Measurements from ENCODE around the gene F12.

The F12 gene

DNA sequence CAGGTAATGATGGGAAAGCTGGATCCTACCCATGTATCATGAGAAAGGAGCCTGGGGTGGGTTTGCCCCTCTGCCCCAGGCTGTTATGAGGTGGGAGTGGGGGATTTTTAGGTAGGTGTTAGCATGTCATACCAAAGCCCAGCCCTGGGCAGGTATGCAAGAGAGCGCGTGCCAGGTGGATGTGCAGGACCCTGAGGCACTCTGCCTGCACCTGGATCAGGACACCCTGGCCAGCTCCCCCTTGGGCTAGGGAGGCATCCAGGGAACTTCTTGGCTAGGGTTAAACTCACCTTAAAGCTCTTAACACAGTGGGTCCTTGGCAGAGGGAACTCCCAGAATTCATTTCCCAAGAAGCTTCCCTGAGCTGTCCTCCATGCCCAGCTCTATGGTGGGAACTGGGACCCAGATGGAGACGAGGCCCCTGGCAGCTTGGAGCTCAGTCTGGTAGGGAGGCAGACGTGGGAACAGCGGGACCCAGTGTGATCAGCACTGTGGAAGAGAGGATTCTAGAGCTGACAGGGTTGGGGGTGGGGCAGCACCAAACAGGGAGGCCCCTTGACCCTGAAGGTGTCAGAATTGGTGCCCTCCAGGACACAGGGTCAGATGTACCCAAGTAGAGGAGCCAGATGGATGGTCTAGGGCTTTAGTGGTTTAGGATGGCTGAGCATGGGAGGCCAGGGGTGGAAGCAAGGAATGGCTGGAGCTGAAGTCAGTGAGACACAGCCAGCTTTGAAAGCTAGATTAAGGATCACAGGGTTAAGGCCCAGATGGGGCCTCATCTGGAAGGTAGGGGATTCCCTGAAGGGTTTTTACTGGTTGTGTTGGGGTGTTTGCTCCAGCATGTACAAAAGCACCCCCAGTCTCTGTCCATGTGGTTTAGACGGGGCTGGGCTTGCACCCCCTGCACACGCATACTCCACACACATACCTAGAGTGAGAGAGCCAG lies 35.0 kb upstream of the F12 start:
- Histone ChIP-seq H3K9me3 (replicated peaks; ENCODE audit: low read length) (no peaks in the 10 kb centered on the region), H3K4me3 (ENCODE audit: low read length) (no peak overlapping the region), H3K4me2 (ENCODE audit: low read length) (no peak overlapping the region), H3K4me1 (ENCODE audit: control insufficient read depth, insufficient read depth, low read length) (peaks cover 21% of the 10 kb centered on the region), H3K36me3 (ENCODE audit: insufficient read depth, low read length) (peaks cover 6% of the 10 kb centered on the region), H3K27me3 (ENCODE audit: control insufficient read depth, insufficient read depth, low read length) (no peaks in the 10 kb centered on the region), H3K9ac (ENCODE audit: low read depth, low read length) (no peak overlapping the region)

DNA sequence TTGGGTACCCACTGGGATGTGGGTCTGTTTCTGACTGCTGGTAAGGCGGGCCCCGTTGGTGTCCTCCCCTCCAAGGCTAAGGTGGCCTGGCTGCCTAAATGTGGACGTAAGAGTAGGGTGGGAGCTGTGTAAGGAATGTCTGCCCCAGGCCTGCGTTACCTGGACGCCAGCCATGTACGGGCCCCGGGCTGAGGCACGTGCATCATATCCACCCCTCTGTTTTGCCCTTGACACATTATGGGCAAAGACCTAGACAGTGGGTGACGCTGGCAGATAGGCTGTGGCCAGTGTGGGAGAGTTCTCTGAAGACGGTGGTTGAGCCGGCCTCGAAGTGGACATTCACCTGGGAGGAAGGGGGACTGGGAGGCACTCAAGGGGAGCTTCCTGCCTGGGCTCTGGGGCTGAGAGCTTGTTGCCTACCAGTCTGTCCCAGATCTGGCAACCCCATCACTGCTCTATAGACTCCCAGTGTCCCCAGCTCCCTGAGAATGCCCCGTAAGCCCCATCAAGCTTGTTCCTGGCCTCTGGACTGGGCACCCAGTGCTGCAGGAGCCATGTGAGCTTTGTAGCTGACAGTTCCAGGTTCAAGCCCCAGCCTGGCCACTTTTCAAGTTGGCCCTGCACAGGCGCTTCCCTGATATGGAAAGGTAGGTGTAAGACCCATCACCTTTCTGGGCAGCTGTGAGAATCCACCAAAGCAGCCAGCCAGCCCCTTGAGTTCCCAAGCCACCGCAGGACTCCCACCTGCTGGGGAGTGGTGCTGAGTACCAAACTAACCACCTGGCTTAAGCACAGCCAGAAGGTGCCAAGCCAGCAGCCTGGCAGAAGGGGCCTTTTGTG lies 34.0 kb upstream of the F12 start:
- Histone ChIP-seq H3K4me1 (ENCODE audit: control insufficient read depth, insufficient read depth, low read length) (peaks cover 16% of the 10 kb centered on the region), H3K4me3 (ENCODE audit: low read length) (no peak overlapping the region), H3K4me2 (ENCODE audit: low read length) (no peak overlapping the region), H3K36me3 (ENCODE audit: insufficient read depth, low read length) (peaks cover 12% of the 10 kb centered on the region), H3K27me3 (ENCODE audit: control insufficient read depth, insufficient read depth, low read length) (no peaks in the 10 kb centered on the region), H3K9ac (ENCODE audit: low read depth, low read length) (no peak overlapping the region), H3K9me3 (replicated peaks; ENCODE audit: low read length) (no peaks in the 10 kb centered on the region)

DNA sequence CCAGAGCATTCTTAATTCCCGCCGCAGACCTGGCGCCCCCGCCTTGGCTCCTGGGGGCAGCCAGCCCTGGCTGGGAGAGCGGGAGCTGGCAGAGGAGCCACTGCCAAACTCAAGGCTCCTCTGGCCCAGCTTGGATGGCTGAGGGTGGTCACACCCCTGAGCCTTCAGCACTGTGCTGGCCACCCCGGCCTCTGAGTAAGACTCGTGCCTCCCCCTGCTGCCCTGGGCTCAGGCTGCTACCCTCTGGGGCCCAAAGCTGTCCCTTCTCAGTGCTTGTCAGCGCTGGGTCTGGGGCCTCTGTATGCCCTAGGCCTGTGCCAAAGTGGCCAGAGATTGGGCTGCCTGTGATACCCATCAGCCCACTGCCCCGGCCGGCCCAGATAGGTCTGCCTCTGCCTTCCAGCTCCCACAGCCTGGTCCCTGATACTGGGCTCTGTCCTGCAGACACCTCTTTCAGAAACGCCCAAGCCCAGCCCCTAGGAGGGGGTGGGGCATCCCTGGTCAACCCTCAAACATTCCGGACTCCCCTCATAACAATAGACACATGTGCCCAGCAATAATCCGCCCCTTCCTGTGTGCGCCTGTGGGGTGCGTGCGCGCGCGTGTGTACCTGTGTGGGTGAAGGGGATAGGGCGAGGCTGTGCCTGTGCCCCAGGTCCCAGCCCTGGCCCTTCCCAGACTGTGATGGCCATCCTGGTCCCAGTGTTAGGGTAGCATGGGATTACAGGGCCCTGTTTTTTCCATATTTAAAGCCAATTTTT lies 32.9 kb upstream of the F12 start:
- Histone ChIP-seq H3K27me3 (ENCODE audit: control insufficient read depth, insufficient read depth, low read length) (no peaks in the 10 kb centered on the region), H3K4me1 (ENCODE audit: control insufficient read depth, insufficient read depth, low read length) (peaks cover 6% of the 10 kb centered on the region), H3K4me2 (ENCODE audit: low read length) (no peak overlapping the region), H3K9ac (ENCODE audit: low read depth, low read length) (no peak overlapping the region), H3K36me3 (ENCODE audit: insufficient read depth, low read length) (peaks cover 20% of the 10 kb centered on the region), H3K9me3 (replicated peaks; ENCODE audit: low read length) (no peaks in the 10 kb centered on the region), H3K4me3 (ENCODE audit: low read length) (no peak overlapping the region)

DNA sequence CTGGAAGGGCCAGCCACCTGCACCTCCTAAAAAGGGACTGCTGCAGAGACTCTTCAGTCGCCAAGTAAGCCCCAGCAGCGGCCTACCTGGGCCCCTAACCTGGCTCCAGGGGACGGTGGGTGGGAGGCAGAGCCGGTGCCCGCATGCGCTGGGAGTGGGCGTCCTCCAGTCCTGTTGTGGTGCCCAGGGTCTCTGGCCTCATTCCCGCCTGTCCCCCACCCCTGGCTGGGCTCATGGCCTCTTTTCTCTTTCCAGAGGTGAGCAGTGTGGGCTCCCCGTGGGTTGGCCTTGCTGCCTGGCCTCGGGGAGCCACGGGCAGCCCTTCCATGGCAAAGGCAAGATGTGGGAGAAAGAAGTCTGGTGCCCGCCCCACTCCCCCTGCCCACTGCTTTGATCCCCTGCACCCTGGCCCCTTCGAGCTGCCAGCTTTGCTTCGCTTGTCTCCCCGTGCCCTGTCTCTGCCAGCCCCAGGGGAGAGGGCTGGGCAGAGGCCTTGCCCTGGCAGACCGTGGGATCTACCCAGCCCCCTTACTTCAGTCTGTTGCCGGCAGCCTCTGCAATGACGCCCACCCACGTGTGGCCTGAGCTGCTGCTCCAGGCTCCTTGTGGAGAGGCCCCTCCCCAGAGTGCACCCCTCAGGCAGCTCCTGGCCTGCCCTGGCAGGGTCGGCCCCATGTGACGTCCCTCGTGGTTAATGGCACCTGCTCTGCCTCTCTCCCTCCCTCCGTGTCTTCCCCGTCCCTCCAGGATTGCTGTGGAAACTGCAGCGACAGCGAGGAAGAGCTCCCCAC lies 31.8 kb upstream of the F12 start:
- Histone ChIP-seq H3K36me3 (ENCODE audit: insufficient read depth, low read length) (peaks cover 26% of the 10 kb centered on the region), H3K4me3 (ENCODE audit: low read length) (no peak overlapping the region), H3K4me1 (ENCODE audit: control insufficient read depth, insufficient read depth, low read length) (peaks cover 4% of the 10 kb centered on the region), H3K9me3 (replicated peaks; ENCODE audit: low read length) (no peaks in the 10 kb centered on the region), H3K27me3 (ENCODE audit: control insufficient read depth, insufficient read depth, low read length) (no peaks in the 10 kb centered on the region), H3K9ac (ENCODE audit: low read depth, low read length) (no peak overlapping the region), H3K4me2 (ENCODE audit: low read length) (no peak overlapping the region)

DNA sequence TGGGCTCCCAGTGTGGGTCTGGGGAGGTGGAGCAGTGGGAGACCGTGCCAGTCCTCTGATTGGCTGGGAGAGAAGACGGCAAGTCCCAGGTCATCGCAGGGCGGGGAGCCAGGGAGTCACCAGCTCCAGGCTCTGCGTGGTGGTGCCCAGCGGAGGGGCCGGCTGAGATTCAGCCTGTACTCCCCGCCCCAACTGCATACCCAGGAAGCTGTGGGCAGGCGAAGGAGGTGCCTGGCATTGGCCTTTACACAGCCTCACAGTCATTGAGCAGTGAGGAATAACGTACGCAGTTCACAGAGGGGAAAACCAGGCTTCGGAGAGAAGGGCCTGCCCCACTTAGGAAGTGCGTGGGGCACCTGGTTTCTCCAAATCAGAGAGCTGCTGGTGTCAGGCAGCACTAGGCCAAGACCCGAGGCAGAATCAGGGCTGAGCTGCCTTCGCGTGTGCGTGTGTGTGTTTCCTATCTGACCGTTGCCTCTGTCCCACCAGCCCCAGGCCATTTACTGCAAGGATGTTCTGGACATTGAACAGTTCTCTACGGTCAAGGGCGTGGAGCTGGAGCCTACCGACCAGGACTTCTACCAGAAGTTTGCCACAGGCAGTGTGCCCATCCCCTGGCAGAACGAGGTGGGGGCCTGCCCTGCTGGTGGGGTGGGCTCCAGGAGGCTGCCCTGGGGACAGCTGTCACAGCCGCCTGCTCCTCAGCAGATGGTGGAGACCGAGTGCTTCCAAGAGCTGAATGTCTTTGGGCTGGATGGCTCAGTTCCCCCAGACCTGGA lies 31.0 kb upstream of the F12 start:
- Histone ChIP-seq H3K9ac (ENCODE audit: low read depth, low read length) (no peak overlapping the region), H3K36me3 (ENCODE audit: insufficient read depth, low read length) (peaks cover 32% of the 10 kb centered on the region), H3K27me3 (ENCODE audit: control insufficient read depth, insufficient read depth, low read length) (no peaks in the 10 kb centered on the region), H3K4me3 (ENCODE audit: low read length) (no peak overlapping the region), H3K9me3 (replicated peaks; ENCODE audit: low read length) (no peaks in the 10 kb centered on the region), H3K4me2 (ENCODE audit: low read length) (no peak overlapping the region), H3K4me1 (ENCODE audit: control insufficient read depth, insufficient read depth, low read length) (no peaks in the 10 kb centered on the region)

DNA sequence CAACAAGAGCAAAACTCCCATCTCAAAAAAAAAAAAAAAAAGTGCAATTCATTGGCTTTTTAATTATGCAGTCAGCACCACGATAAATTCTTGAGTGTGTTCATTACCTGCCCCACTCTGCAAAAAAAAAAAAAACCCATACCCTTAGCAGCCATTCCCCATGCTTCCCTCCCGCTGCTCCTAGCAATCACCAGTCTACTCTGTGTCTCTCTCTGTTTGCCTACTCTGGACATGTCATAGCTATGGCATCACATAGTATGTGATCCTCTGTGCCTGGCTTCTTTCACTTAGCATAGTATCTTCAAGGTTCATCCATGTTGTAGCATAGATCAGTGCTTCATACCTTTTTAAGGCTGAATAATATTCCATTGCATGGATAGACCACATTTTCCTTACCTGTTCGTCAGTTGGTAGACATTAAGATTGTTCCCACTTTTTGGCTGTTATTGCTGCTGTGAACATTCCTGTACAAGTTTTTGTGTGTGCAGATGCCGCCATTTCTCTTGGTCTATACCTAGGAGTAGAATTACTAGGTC lies 30.2 kb upstream of the F12 start:
- Histone ChIP-seq H3K27me3 (ENCODE audit: control insufficient read depth, insufficient read depth, low read length) (no peaks in the 10 kb centered on the region), H3K4me3 (ENCODE audit: low read length) (no peak overlapping the region), H3K36me3 (ENCODE audit: insufficient read depth, low read length) (peaks cover 40% of the 10 kb centered on the region), H3K4me2 (ENCODE audit: low read length) (no peak overlapping the region), H3K9ac (ENCODE audit: low read depth, low read length) (no peak overlapping the region), H3K9me3 (replicated peaks; ENCODE audit: low read length) (no peaks in the 10 kb centered on the region), H3K4me1 (ENCODE audit: control insufficient read depth, insufficient read depth, low read length) (no peaks in the 10 kb centered on the region)

DNA sequence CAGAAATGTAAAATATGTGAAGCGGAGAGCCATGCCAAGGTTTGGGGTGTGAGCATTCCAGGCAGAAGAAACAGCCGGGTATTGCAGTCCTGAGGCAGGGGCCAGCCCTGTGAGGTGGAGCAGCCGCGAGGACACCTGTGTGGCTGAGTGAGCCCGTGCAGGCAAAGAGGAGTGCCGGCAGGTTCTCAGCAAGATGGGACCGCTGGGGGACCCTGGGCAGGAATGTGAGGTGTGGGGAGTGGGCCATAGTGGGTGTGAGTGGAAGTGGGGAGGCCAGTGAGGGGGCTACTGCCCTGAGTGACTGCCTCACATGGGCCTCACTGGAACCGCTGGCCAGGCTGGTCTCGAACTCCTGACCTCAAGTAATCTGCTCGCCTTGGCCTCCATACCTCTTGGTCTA lies 29.1 kb upstream of the F12 start:
- Histone ChIP-seq H3K4me1 (ENCODE audit: control insufficient read depth, insufficient read depth, low read length) (no peaks in the 10 kb centered on the region), H3K9ac (ENCODE audit: low read depth, low read length) (no peak overlapping the region), H3K27me3 (ENCODE audit: control insufficient read depth, insufficient read depth, low read length) (no peaks in the 10 kb centered on the region), H3K9me3 (replicated peaks; ENCODE audit: low read length) (no peaks in the 10 kb centered on the region), H3K4me3 (ENCODE audit: low read length) (no peak overlapping the region), H3K4me2 (ENCODE audit: low read length) (no peak overlapping the region), H3K36me3 (ENCODE audit: insufficient read depth, low read length) (peaks cover 51% of the 10 kb centered on the region)

DNA sequence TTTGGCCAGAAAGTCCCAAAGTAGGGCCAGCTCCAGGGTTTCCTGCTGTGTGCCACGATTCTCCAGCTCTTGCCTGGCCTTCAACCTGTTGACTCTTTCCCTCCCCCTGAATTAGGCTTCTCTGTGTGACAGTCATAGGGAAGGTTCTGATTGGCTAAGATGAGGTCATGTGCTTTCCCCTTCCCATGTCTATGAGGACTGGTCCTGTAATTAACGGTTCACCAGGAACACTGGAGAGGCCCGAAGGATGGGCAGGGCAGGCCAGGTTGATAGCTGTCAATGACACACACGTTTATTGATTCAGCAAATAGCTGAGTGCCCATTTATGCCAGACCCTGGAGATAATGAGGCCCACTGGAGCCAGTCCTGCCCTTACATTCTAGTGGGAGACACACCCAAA lies 28.3 kb upstream of the F12 start:
- no peaks in the 10 kb centered on the region for H3K27me3 ChIP-seq (ENCODE audit: control insufficient read depth, insufficient read depth, low read length)
- H3K4me3 ChIP-seq (ENCODE audit: low read length): no peak overlapping the region
- H3K9ac ChIP-seq (ENCODE audit: low read depth, low read length): no peak overlapping the region
- peaks cover 57% of the 10 kb centered on the region for H3K36me3 ChIP-seq (ENCODE audit: insufficient read depth, low read length)
- no peak overlapping the region for H3K4me2 ChIP-seq (ENCODE audit: low read length)
- H3K9me3 ChIP-seq (replicated peaks; ENCODE audit: low read length): no peaks in the 10 kb centered on the region
- no peaks in the 10 kb centered on the region for H3K4me1 ChIP-seq (ENCODE audit: control insufficient read depth, insufficient read depth, low read length)

DNA sequence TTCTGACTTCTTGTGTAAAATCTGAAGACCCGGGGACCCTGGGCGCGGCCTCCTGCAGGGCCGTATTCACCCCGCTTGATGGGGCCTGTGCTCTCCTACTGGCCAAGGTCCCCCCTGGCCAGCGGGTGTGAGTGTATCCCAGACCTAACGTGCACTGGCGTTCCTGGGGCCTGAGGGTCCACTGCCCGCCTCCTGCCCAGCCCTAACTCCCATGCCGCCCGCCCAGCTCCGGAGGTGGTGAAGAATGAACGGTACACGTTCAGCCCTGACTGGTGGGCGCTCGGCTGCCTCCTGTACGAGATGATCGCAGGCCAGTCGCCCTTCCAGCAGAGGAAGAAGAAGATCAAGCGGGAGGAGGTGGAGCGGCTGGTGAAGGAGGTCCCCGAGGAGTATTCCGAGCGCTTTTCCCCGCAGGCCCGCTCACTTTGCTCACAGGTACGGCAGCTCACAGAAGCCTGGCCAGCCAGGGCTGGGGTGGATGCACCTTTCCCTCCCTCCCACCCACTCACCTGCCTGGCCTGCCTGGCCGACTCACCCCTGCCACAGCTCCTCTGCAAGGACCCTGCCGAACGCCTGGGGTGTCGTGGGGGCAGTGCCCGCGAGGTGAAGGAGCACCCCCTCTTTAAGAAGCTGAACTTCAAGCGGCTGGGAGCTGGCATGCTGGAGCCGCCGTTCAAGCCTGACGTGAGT lies 26.6 kb upstream of the F12 start:
- H3K9me3 ChIP-seq (replicated peaks; ENCODE audit: low read length): no peaks in the 10 kb centered on the region
- H3K4me3 ChIP-seq (ENCODE audit: low read length): no peak overlapping the region
- H3K27me3 ChIP-seq (ENCODE audit: control insufficient read depth, insufficient read depth, low read length): no peaks in the 10 kb centered on the region
- peaks cover 12% of the 10 kb centered on the region for H3K4me1 ChIP-seq (ENCODE audit: control insufficient read depth, insufficient read depth, low read length)
- peaks cover 62% of the 10 kb centered on the region for H3K36me3 ChIP-seq (ENCODE audit: insufficient read depth, low read length)
- H3K9ac ChIP-seq (ENCODE audit: low read depth, low read length): no peak overlapping the region
- H3K4me2 ChIP-seq (ENCODE audit: low read length): no peak overlapping the region
